ENCODE results near the gene AFMID. TPM values are rescaled to one million over a fixed set of nuclear protein-coding genes. Genes with fewer than 3 reads are reported as not detected.

The AFMID gene
- total RNA-seq, 1 experiment from 2014 or later: 30.8 TPM

- peaks cover 25% of the 10 kb centered on the region for H3K36me3 Mint-ChIP-seq (ENCODE audit: insufficient read depth, unreplicated experiment)
- intact Hi-C loops (cut with micrococcal nuclease; ENCODE audit: unreplicated experiment): no loop called here
- CTCF ChIA-PET: interaction anchor here (0.6 kb wide), 1 partner anchor 144 kb away, joined by 3 read pairs; no protein-coding TSS in a partner anchor
- DNase-seq: no peak
- H3K27me3 Mint-ChIP-seq (ENCODE audit: unreplicated experiment): peaks cover 9% of the 10 kb centered on the region
- no peak overlapping the region for H3K4me3 Mint-ChIP-seq (ENCODE audit: low read depth, unreplicated experiment)
- H3K4me1 Mint-ChIP-seq (ENCODE audit: low read depth, unreplicated experiment): peaks cover 20% of the 10 kb centered on the region
- H3K9me3 Mint-ChIP-seq (ENCODE audit: low read depth, unreplicated experiment): no peaks in the 10 kb centered on the region
- BruUV-seq (replicated peaks): no TSS peak
- TF ChIP-seq CTCF (IDR thresholded peaks at IDR 0.05; ENCODE audit: unreplicated experiment): no peak
- H3K27ac Mint-ChIP-seq (ENCODE audit: unreplicated experiment): no peak overlapping the region
Observed at GRCh38 chr17:78255953-78256706, 69.0 kb downstream of the AFMID start.

GRCh38 chr17:78256707-78257591, 69.8 kb downstream of the AFMID start:
- TF ChIP-seq CTCF (IDR thresholded peaks at IDR 0.05; ENCODE audit: unreplicated experiment): no peak
- Mint-ChIP-seq H3K4me3 (ENCODE audit: low read depth, unreplicated experiment) (no peak overlapping the region), H3K4me1 (ENCODE audit: low read depth, unreplicated experiment) (peaks cover 12% of the 10 kb centered on the region), H3K9me3 (ENCODE audit: low read depth, unreplicated experiment) (no peaks in the 10 kb centered on the region), H3K27me3 (ENCODE audit: unreplicated experiment) (peaks cover 9% of the 10 kb centered on the region), H3K27ac (ENCODE audit: unreplicated experiment) (no peak overlapping the region), H3K36me3 (ENCODE audit: insufficient read depth, unreplicated experiment) (peaks cover 18% of the 10 kb centered on the region)
- DNase-seq: no peak
- no TSS peak for BruUV-seq (replicated peaks)
- CTCF ChIA-PET: interaction anchor here (0.6 to 1.0 kb wide), 2 partner anchors 82 to 143 kb away, joined by 3 read pairs; no protein-coding TSS in a partner anchor
- intact Hi-C loops (cut with micrococcal nuclease; ENCODE audit: unreplicated experiment): no loop called here

Other genes with a start within 250 kb of the AFMID start
- gene TNRC6C, start 228.7 kb upstream of the AFMID start, total RNA-seq (2022): 11.9 and 18.2 TPM in 2 replicates
- gene TMC6, start 58.6 kb upstream of the AFMID start, total RNA-seq (2022): 116 and 133 TPM in 2 replicates
- gene TMC8, start 56.6 kb upstream of the AFMID start, total RNA-seq (2022): 1.1 and 2.1 TPM in 2 replicates
- not detected in 2 replicates for gene C17orf99, start 41.0 kb upstream of the AFMID start, total RNA-seq (2022)
- gene SYNGR2, start 18.8 kb upstream of the AFMID start, total RNA-seq (2022): 204 and 229 TPM in 2 replicates
- 89.7 and 95.3 TPM in 2 replicates for gene TK1, start 310 bp upstream of the AFMID start, total RNA-seq (2022)
- 52.4 and 58.5 TPM in 2 replicates for gene BIRC5, start 26.9 kb downstream of the AFMID start, total RNA-seq (2022)
- not detected in 2 replicates for gene TMEM235, start 44.3 kb downstream of the AFMID start, total RNA-seq (2022)
- 39.5 and 51.6 TPM in 2 replicates for gene SOCS3, start 172.7 kb downstream of the AFMID start, total RNA-seq (2022)
- 39.5 and 42.6 TPM in 2 replicates for gene PGS1, start 191.3 kb downstream of the AFMID start, total RNA-seq (2022)

Data from Calu3 (cell line).